IPS-NIHi7 (cell line): ENCODE data around the gene ING4.

ENCODE experiments used
- DNase-seq: peaks from one replicate; pipeline ENCODE4 v3.0.0; 2012; ENCODE audit warnings: mixed read lengths; ENCODE audit errors: extremely low spot score

Gene ING4

DNA sequence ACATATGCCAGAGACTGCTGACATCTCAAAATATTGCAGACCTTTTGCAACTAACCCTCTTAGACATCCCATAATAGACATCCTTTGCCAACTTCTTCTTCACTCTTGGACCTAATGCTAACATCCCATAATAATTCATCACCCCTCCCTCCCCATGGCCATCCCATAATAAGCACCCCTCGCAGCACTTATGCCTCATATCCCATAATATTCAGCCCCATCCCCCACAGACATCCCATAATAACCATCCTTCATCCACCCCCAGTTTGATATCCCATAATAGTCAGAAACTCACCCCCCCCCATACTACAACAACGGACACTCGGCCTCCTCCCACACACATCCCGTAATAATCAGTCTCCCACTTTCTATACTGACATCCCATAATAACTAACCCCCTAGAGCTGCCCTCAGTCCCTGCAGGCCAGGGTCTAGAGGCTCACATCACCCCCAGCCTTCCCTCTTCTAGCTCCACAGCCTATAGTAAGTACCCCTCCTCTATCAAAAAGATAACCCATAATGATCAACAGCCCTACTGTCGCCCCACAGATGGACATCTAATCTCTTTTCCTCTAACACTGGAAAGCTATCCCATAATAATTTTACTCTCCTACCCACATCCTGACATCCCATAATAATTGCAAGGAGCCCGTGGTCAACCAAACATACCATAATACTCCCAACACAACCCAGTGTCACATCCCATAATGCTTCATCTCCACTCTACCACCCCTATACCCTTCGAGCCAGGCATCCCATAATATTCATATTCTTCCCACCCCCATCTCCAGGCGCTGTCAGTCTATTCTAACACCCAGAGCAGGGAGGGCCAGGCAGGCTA is 54.9 kb downstream of the ING4 start:
- no peak for DNase-seq

GRCh38 chr12:6606331-6607131 is 56.4 kb downstream of the ING4 start:
- DNase-seq, result peak; percentile 72

DNA sequence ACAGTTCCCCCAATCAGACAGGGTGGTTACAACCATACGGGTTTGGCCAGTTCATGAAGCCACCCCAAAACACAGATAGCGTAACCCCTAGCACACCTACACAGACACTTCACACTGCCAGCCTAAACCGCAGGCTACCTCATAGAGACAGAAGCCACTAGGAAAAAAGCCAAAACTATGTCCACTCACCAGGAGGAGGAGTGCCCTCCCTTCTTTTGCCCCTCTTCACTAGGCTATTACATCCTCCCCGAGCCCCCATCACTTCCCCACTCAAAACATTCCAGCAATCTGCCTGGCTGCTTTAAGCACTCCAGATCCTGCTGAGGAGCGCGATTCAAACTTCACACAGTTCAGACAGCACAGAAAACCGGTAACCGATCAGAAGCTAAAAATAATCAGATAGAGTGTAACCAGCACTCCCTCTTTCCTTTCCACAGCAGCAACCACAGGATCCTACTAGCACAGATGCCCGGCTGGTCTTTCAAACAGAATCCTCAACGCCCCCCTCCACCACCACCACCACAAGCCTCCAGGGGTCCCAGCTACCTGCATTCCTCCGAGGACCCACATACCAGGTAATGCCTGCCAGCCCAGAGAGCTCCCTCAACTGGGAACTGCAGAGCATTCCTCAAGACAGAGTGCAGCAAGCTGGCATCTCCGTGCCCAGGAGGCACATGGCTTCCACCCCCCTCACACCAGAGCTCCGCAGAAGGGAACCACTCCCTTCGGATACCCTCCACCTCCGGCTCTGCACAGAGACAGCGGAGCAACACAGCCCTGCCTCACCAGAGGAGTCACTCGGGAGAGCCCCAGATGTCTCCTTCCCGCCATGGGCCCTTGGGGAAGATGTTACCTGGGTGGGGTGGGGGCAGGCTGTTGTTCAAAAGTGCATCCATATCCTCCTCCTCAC is 57.2 kb downstream of the ING4 start:
- DNase-seq, result peak; percentile 33

DNA sequence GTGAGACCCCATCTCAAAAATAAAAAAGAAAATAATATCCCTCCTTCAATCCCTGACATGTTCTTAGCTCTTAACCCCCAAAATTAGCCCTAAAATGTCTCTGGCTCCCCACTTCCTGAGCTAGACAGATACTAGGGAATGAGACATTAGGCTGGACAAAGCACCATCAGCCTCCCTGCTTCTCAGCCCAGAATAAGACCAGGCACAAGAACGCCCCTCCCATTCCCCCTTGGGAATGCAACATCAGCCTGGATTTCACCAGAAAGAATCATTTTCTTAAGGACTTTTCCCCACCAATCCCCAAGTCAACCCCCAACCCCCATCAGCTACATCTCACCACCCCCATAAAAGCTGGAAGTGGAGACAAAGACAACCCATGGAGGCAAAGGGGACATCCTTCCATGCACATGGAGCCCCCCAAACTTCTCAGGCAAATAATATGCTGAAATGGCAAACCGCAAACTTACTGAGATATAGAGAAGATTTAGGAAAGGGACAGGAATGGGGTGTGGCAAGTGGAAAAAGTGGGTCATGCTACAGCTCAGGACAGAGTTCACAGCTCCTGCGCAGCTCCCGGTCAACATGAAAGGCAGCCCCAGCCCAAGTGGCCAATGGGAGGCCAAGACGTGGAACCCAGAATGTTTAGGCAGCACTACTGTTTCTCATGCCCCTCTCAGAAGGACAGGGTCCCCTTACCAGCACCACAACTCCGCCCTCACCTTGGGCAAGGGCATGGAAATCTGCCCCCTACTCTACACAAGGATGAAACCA is 58.5 kb downstream of the ING4 start:
- no peak for DNase-seq

GRCh38 chr12:6603095-6603567 is 59.8 kb downstream of the ING4 start:
- DNase-seq, result peak; percentile 29

DNA sequence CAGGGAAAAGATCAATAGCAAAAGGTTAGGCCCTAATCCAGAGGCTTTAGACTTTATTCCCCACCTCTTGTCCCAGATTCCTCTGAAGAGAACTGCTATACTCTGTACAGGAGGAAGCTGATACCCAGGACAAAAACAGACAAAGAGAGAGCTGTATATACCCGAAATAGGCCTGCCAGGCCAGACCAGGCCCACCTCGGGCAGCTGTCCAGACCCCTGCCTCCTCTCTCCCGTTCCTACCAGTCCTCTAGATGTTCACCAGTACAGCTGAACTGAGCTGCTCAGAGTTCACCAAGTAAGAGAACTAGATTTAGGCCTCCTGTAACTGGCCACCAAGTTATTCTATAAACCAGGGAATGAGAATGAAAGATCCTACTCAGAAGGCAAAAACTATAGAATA is 60.4 kb downstream of the ING4 start:
- DNase-seq, result no peak
